Ecto neural progenitor cell (in vitro differentiated cells): ENCODE measurements around the gene ZCCHC10.
A peak's percentile ranks its signal among the peaks of the same experiment; 100 is the strongest.
"Not testable (repeated sequence)": the region's sequence is repeated elsewhere in the genome, so short reads cannot be mapped to it uniquely, and the experiment has no call there.

Source experiments
- DNase-seq: peaks from one replicate; pipeline ENCODE4 v3.0.0-alpha.2; 2018; ENCODE audit warnings: low spot score

ZCCHC10 gene

DNA sequence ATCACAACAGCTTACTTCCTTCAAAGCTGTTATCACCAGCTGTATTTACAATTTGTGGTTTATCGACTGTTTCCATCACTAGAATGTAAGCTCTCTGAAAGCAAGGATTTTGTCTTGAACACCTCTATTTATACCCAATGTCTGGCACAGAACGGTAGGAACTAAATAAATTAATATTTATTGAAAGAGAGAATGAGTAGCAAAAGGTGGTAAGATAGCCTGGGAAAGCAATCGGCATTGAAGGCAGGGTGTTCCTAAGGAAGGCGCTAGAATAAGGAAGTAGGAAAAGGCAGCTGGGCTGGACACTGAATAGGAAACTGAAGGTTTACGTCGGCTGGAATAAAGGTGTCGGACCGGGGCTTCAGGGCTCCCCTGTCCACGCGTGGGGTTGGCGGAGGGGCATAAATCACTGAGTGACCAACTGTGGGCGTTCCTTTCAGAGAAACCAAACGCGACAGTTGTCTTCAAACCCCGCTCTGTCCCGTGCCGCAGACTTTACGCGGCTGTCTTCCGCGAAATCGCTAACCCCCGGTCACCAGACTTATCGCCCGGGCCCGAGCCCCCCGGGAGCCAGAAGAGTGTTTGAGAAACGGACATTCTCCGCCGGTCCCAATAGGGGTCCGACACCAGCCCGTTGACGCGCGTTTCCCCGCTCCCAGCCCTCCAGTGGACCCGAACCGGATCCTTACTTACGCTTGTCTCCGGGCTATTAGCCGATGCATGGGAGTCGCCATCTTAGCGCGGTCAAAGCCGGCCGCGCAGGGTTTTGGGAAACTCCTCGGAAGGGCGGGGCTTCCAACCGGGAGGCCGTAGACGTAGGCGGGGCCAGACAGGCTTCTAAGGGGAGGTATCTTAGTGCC is at the start of gene ZCCHC10:
Gene ZCCHC10, minus strand, starts transcription at position 746 of the 860 bp plus-strand sequence. Its CDS starts 12 bp downstream, at position 734.
- DNase-seq, result peak; percentile 96

DNA sequence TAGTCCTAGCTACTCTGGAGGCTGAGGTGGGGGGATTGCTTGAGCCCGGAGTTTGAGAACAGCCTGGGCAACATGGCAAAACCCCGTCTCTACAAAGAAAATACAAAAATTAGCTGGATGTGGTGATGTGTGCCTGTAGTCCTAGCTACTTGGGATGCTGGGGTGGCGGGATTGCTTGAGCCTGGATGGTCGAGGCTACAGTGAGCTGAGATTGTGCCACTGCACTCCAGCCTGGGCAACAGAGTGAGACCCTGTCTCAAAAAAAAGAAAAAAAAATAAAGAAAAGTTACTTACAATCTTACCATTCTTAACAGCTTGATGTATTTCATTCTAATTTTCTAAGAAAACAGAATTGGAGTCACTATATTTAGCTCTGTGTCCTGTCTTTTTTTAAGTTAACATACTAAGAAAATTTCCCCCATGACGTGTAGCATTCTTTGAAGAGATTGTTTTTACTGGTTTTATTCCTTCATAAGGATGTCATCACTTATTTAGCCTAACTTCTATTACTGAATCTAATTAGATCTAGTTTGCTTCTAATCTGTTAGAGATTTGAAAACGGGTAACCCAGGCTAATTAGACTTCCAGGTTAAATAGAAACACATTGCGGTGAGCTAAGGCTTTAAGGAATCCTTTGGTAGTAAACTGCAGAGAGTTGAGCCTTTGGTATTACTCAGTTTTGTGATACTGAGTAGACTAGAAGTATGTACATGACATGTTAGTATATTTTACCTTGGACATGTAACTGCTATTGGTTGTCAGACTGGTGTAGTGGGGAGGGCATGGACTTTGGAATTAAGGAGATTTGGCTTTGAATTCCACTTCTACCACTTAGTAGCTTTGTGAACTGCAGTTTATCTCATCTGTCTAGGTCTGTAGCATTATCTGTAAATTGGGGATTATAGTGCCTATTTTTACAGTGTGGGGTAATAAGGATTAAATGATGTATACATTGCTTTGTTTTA is 49.5 kb upstream of the ZCCHC10 start:
- no peak for DNase-seq

DNA sequence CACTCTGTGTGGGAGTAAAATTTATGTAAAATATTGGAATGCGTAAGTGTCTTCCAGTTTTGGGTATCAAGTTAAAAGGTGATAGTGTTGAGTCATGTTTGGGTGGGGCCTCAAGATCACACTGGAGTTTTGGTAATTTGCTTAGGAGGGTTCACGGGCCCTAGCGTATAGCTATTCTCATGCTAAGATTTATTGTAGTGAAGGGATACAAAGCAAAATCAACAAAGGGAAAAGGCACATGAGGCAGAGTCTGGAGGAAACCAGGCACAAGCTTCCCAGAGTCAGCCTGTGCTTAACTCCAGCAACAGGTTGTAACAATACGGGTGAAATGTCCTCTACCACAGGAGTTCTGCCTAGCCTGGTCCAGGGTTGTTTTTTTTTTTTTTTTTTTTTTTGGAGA is 45.7 kb upstream of the ZCCHC10 start:
- DNase-seq, result no peak

- no peak for DNase-seq
Observed at GRCh38 chr5:133066045-133066444, 39.7 kb upstream of the ZCCHC10 start.

GRCh38 chr5:133065471-133065870 is 39.1 kb upstream of the ZCCHC10 start:
- no peak for DNase-seq

DNA sequence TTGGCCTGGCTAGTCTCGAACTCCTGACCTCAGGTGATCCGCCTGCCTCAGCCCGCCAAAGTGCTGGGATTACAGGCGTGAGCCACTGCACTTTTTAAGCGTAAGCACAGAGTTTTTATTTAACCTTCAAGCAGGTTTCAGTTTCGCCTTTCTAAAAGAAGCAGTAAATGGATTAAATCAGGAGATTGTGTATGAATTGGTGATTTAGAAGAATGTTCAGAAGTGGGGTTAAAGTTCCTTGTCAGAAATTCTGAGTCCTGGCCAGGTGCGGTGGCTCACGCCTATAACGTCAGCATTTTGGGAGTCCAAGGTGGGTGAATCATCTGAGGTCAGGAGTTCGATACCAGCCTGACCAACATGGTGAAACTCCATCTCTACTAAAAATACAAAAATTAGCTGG is 37.6 kb upstream of the ZCCHC10 start:
- DNase-seq, result no peak

DNA sequence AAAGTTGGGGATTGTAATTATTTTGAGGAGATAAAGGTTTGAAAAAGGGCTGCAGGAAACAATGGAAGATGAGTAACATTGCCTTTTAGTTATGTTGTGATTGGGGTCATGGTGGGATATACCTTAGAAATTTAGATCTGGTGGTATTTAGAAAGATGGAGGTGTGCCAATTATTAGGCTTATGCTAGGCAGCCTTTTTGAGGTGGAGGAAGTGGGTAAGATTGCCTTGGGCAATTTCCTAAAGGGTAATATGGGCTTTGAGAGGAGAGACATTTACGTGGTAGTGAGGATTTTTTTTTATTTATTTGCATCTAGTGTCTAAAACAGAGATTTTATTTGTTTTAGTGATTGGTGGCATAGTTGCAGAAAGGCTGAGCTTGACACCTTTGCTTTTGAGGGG is 35.9 kb upstream of the ZCCHC10 start:
- DNase-seq, result no peak

DNA sequence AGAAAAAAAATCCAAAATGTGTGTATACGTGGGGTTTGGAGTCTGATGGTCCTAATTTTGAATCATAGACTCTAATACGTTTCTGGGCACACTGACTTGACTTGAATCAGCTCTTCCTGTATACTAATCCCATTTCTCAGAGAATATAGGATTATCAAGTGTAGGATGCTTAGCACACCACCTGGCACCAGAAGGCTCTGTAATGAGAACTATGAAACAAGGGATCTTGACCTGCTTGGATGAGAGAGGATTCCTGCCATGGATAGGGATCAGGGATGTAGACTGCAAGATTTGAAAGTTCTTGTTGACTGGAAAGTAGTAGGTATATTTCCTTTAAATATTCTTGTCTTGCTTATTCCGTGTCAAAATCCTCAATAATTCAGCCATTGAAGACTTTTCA is 33.3 kb upstream of the ZCCHC10 start:
- no peak for DNase-seq

DNA sequence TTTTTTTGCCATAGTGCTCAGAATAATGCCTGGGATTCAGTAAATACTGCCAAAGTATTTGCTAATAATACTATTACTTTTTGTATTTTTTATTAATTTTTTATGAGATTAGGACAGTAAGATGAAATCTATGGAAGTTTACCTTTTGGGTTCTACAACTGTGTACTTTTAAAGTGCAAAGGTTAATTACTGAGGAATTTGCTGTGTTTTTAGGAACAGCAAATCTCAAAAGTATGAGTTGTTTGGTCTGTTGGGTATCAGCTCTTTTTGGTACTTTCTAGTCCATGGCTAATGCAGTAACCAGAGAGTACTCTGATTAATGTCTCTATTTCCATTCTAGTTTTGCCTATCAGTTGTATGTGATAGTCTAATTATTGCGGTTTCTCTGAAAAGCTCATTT is 30.5 kb upstream of the ZCCHC10 start:
- DNase-seq, result no peak

- DNase-seq, result no peak
Observed at GRCh38 chr5:133054697-133055471, 28.5 kb upstream of the ZCCHC10 start.

- DNase-seq, result no peak
Observed at GRCh38 chr5:133053448-133053847, 27.1 kb upstream of the ZCCHC10 start.

DNA sequence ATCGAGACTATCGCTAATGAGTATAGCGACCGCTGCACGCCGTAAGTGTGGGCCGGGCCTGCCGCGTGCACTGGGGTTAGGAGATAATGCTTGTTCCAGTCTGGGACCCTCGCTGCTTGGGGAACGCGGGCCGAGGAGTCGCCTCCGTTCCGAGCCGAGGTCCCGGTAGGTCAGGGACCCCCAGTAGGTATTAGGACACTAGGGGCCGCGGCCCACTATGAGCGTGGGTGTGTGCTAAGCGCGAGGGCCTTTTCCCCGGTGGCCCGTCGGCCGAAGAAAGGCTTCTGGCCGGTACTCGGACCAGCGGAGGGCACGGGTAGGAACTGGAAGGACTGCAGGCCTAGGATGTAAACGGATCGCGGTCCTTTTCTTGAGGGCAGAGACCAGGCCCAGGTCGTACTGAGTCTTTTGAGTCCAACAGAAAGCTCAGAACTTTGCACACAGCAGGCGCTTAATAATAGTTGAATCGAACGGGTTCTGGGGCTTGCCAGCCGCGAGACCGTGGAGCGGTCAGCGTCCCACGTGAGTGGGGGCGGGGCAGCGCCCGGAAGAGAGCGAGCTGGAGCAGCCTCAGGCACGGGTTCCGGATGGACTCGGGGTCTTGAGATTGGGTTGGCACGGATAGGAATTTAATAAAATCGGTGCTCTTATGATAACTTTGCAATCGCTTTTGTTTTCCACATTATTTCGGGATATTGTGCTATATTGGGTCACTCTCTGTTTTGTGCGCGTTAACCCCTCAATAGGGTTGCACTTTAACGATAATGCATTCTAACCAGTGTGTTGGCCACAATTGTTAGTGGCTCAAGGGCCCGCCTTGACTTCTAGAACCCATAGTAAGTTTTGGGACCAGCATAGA is 26.2 kb upstream of the ZCCHC10 start:
- peak; percentile 68 for DNase-seq

GRCh38 chr5:133051542-133052316 is 25.4 kb upstream of the ZCCHC10 start, which contains the start of gene HSPA4:
TSS of gene HSPA4 (plus strand) at chr5:133052013. CDS start at chr5:133052251, 238 bp downstream.
- DNase-seq, result peak; percentile 97

DNA sequence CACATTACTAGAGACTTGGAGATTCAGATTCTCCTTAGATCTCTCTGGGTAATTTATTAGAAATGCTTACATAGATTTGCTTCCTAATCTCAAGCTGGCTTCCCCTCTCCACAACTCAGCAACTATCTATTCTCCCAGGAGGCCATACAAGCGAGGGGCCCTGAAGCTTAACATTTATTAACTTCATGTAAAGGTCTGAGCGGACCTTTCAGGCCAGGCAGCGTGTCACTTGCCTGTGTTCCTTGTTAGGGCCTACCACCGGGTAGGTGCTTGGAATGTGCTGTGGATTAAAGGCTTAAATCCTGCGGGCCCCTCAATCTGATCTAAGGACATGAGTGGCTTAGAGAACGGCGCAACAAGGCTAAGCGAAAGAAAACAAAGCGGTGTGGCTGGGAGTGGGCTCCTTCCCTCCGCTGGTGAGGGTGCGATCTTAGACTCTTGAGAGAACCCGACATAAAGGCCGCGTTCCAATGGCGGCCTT is 24.8 kb upstream of the ZCCHC10 start:
- no peak for DNase-seq

- DNase-seq, result no peak
Observed at GRCh38 chr5:133050521-133050920, 24.2 kb upstream of the ZCCHC10 start.

DNA sequence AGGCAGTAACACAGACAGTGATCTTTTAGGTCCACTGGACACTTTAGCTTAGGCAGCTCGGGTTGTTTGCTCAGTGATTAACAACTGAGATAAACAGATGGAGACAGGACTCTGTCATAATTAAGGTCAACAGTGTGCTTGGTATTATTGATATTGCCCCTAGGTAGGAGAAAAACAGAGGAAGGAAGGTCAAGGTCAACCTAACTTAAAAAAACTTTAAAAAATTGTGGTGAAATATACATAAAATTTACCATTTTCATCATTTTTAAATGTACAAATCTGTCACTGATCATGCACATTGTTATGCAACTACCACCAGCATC is 23.3 kb upstream of the ZCCHC10 start:
- no peak for DNase-seq

GRCh38 chr5:133048993-133049725 is 22.8 kb upstream of the ZCCHC10 start:
- no peak for DNase-seq

- no peak for DNase-seq
Observed at GRCh38 chr5:133047404-133047803, 21.1 kb upstream of the ZCCHC10 start.

- DNase-seq, result not testable (repeated sequence)
Observed at GRCh38 chr5:133046560-133046959, 20.2 kb upstream of the ZCCHC10 start.
